HG02798 (cell line): ENCODE measurements around the gene LDLRAD2.

ENCODE experiments used
- ATAC-seq: cut with Tn5 transposase; IDR thresholded peaks from one replicate; pipeline ENCODE4 v1.9.1; 2021; ENCODE audit warnings: mild to moderate bottlenecking; ENCODE audit not compliant: unreplicated experiment, poor library complexity

The LDLRAD2 gene

GRCh38 chr1:21839337-21840037 lies 27.4 kb downstream of the LDLRAD2 start:
- no peak for ATAC-seq

- ATAC-seq = no peak
Observed at GRCh38 chr1:21840981-21841380, 28.9 kb downstream of the LDLRAD2 start.

GRCh38 chr1:21841852-21842466 lies 29.9 kb downstream of the LDLRAD2 start:
- ATAC-seq = no peak

GRCh38 chr1:21842606-21843162 lies 30.6 kb downstream of the LDLRAD2 start:
- ATAC-seq = no peak

- no peak for ATAC-seq
Observed at GRCh38 chr1:21843208-21843607, 31.1 kb downstream of the LDLRAD2 start.

GRCh38 chr1:21843996-21844395 lies 31.9 kb downstream of the LDLRAD2 start:
- no peak for ATAC-seq

GRCh38 chr1:21845646-21846641 lies 33.9 kb downstream of the LDLRAD2 start:
- ATAC-seq = no peak

GRCh38 chr1:21847223-21848205 lies 35.4 kb downstream of the LDLRAD2 start:
- ATAC-seq = no peak

- no peak for ATAC-seq
Observed at GRCh38 chr1:21848524-21849174, 36.6 kb downstream of the LDLRAD2 start.

GRCh38 chr1:21849909-21850576 lies 38.0 kb downstream of the LDLRAD2 start:
- no peak for ATAC-seq

GRCh38 chr1:21851430-21852250 lies 39.6 kb downstream of the LDLRAD2 start:
- no peak for ATAC-seq

- peak; percentile 53 for ATAC-seq
Observed at GRCh38 chr1:21852282-21853130, 40.4 kb downstream of the LDLRAD2 start.

- no peak for ATAC-seq
Observed at GRCh38 chr1:21853131-21853427, 41.0 kb downstream of the LDLRAD2 start.

GRCh38 chr1:21854090-21854750 lies 42.2 kb downstream of the LDLRAD2 start:
- ATAC-seq = no peak

GRCh38 chr1:21854751-21855131 lies 42.7 kb downstream of the LDLRAD2 start:
- no peak for ATAC-seq
